Trophoblast cell (in vitro differentiated cells and primary cell): ENCODE measurements around the gene ELAVL3.

ENCODE experiments used
- DNase-seq, 2 donors: peaks; one replicate each; pipeline ENCODE4 v3.0.0-alpha.2; 2016
- H2AFZ ChIP-seq: 2 replicates; pipeline ENCODE4 v1.6.1; 2013; ENCODE audit warnings: low read length, moderate library complexity, mild to moderate bottlenecking; ENCODE audit not compliant: insufficient read depth, poor library complexity
- H2AK5ac ChIP-seq: 2 replicates; pipeline ENCODE4 v1.6.1; 2013; ENCODE audit warnings: mild to moderate bottlenecking, low read length
- H2BK120ac ChIP-seq: 2 replicates; pipeline ENCODE4 v1.6.1; 2013; ENCODE audit warnings: low read length, mild to moderate bottlenecking, moderate library complexity; ENCODE audit not compliant: insufficient read depth, poor library complexity
- H2BK12ac ChIP-seq: 2 replicates; pipeline ENCODE4 v1.6.1; 2013; ENCODE audit warnings: mild to moderate bottlenecking, low read length, moderate library complexity
- H2BK5ac ChIP-seq: 2 replicates; pipeline ENCODE4 v1.6.1; 2013; ENCODE audit warnings: low read length, low read depth, moderate library complexity, mild to moderate bottlenecking; ENCODE audit not compliant: poor library complexity
- H3K14ac ChIP-seq: 2 replicates; pipeline ENCODE4 v1.6.1; 2013; ENCODE audit warnings: mild to moderate bottlenecking, low read length
- H3K18ac ChIP-seq: 2 replicates; pipeline ENCODE4 v1.6.1; 2013; ENCODE audit warnings: mild to moderate bottlenecking, low read length
- H3K23ac ChIP-seq: 2 replicates; pipeline ENCODE4 v1.6.1; 2013; ENCODE audit warnings: low read length
- H3K27ac ChIP-seq: 2 replicates; pipeline ENCODE4 v1.5.1; 2013; ENCODE audit warnings: low read depth, mild to moderate bottlenecking, inconsistent platforms, low read length, moderate library complexity
- H3K27me3 ChIP-seq: 2 replicates; pipeline ENCODE4 v1.6.1; 2013; ENCODE audit warnings: inconsistent platforms, mild to moderate bottlenecking, low read length, moderate library complexity; ENCODE audit not compliant: insufficient read depth
- H3K36me3 ChIP-seq, 2 experiments: 1 replicate in 1 of 2; 2 replicates in 1 of 2; pipeline ENCODE4 v1.6.1; 2013; ENCODE audit warnings: low read length in 2 of 2, mild to moderate bottlenecking in 2 of 2, moderate library complexity in 1 of 2; ENCODE audit not compliant: insufficient read depth in 2 of 2, control insufficient read depth in 1 of 2
- H3K4ac ChIP-seq: 2 replicates; pipeline ENCODE4 v1.6.1; 2013; ENCODE audit warnings: low read depth, mild to moderate bottlenecking, low read length, moderate library complexity
- H3K4me1 ChIP-seq, 2 experiments: 1 replicate in 1 of 2; 2 replicates in 1 of 2; pipeline ENCODE4 v1.6.1; 2013; ENCODE audit warnings: low read length in 2 of 2, mild to moderate bottlenecking in 2 of 2, moderate library complexity in 1 of 2; ENCODE audit not compliant: insufficient read depth in 2 of 2, control insufficient read depth in 1 of 2
- H3K4me2 ChIP-seq: 2 replicates; pipeline ENCODE4 v1.6.1; 2013; ENCODE audit warnings: inconsistent platforms, mild to moderate bottlenecking, low read length, moderate library complexity
- H3K4me3 ChIP-seq: 2 replicates; pipeline ENCODE4 v1.5.1; 2013; ENCODE audit warnings: mild to moderate bottlenecking, low read depth, low read length, inconsistent platforms
- H3K79me1 ChIP-seq: one replicate; pipeline ENCODE4 v1.6.1; 2013; ENCODE audit warnings: low read length
- H3K79me2 ChIP-seq: 2 replicates; pipeline ENCODE4 v1.6.1; 2013; ENCODE audit warnings: low read length, mild to moderate bottlenecking; ENCODE audit not compliant: control insufficient read depth, insufficient read depth, poor library complexity
- H3K9ac ChIP-seq: 2 replicates; pipeline ENCODE4 v1.6.1; 2013; ENCODE audit warnings: mild to moderate bottlenecking, low read length
- H3K9me3 ChIP-seq: 2 replicates; pipeline ENCODE4 v1.6.1; 2013; ENCODE audit warnings: low read depth, mild to moderate bottlenecking, control low read depth, inconsistent platforms, low read length; ENCODE audit not compliant: insufficient read depth
- H4K12ac ChIP-seq: 2 replicates; pipeline ENCODE4 v1.6.1; 2013; ENCODE audit warnings: low read depth, mild to moderate bottlenecking, low read length, moderate library complexity
- H4K8ac ChIP-seq: 2 replicates; pipeline ENCODE4 v1.6.1; 2013; ENCODE audit warnings: low read depth, mild to moderate bottlenecking, low read length, moderate library complexity
- H4K91ac ChIP-seq: one replicate; pipeline ENCODE4 v1.6.1; 2013; ENCODE audit warnings: low read depth, mild to moderate bottlenecking, low read length, moderate library complexity
- WGBS: extraction: QIAGEN DNeasy Blood & Tissue Kit; methylation state at CpG from one replicate; pipeline ENCODE4 v1.1.7; 2013; ENCODE audit warnings: missing lambda C conversion rate; ENCODE audit not compliant: insufficient read length, insufficient coverage; ENCODE audit errors: extremely low coverage; 5-methylcytosine and 5-hydroxymethylcytosine counted together

The ELAVL3 gene

DNA sequence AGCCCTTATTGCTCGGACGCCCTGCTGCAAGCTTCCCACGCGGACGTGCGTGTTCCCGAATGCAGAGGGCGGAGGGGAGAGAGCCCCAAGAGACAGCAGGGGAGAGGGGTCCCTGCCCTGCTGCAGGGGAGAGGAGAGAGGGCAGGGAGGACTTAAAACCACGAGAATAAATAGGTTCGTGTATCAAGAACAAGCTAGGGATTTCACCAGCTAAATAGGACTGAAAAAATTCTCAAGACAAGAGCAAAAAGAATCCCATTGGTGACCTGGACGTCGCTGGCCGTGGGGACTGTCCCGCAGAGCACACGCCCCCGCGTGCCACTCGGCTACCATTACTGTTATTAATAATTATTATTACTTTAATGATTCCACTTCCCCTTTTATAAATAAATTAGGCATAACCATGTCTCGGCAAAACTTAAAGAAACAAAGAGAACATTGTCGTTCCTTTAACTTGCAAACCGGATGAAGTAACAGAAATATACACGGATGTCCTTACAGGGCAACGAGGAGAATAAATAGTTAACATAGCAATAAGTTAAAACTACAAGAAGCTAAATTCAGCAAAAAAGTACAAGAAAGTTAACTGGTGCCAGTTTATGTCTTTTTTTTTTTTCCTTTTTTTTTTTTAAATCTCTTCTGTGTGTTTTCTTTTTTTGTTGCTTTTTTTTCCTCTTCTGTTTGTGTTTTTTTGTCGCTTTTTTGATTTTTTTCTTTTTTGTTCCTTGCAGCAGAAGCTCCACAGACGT, 28.8 kb downstream of the ELAVL3 start:
- peaks cover 30 to 34% of the 10 kb centered on the region in 2 experiments for H3K36me3 ChIP-seq
- no peak overlapping the region for H3K4me2 ChIP-seq
- no peak overlapping the region for H4K91ac ChIP-seq
- H3K4me1 ChIP-seq: no peaks in the 10 kb centered on the region
- no peak overlapping the region for H2AFZ ChIP-seq
- no peak overlapping the region for H3K23ac ChIP-seq
- no peaks in the 10 kb centered on the region for H3K79me2 ChIP-seq
- no peak overlapping the region for H4K12ac ChIP-seq
- no peaks in the 10 kb centered on the region for H3K9me3 ChIP-seq
- no peak overlapping the region for H2AK5ac ChIP-seq
- H4K8ac ChIP-seq: no peak overlapping the region
- H2BK5ac ChIP-seq: no peak overlapping the region
- H3K79me1 ChIP-seq: no peaks in the 10 kb centered on the region
- no peak overlapping the region for H3K4ac ChIP-seq
- H2BK120ac ChIP-seq: no peak overlapping the region
- no CpG with 5 or more reads among the region's 25 CpGs for WGBS
- no peak overlapping the region for H3K27ac ChIP-seq
- H2BK12ac ChIP-seq: no peak overlapping the region
- no peaks in the 10 kb centered on the region for H3K27me3 ChIP-seq
- no peak overlapping the region for H3K14ac ChIP-seq
- no peak overlapping the region for H3K4me3 ChIP-seq
- no peak overlapping the region for H3K18ac ChIP-seq
- H3K9ac ChIP-seq: no peak overlapping the region
- no peak for DNase-seq

DNA sequence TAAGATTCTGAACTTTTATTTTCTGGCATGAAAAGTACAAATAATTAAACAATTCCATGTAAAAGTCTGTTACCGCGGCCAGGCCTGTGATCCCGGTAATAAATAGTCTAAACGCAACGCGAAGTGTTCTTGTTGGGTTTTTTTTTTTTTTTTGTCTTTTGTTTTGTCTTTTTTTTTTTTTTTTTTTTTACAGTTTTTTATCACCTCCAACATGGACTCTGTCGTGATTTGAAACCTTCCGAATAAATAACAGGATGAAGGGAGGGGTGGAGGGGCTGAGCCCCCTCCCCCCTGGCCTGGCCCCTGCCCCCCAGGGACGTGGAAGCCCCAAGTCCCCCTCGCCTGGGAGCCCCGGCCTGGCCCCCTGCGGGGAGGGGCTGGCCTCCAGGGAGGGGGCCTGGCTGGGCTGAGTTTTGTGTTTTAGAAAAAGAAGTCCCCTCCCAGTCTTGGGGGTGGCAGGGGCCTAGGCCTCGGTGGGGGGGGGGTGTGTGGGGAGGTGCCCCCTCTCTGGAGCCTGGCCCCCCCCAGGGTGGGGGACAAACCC, 29.4 kb downstream of the ELAVL3 start:
- DNase-seq: no peak

GRCh38 chr19:11450570-11451326, 30.1 kb downstream of the ELAVL3 start:
- H2BK5ac ChIP-seq: no peak overlapping the region
- H2AFZ ChIP-seq: no peak overlapping the region
- no peak overlapping the region for H3K23ac ChIP-seq
- no peak overlapping the region for H4K8ac ChIP-seq
- H4K91ac ChIP-seq: no peak overlapping the region
- H3K14ac ChIP-seq: no peak overlapping the region
- no peak overlapping the region for H4K12ac ChIP-seq
- DNase-seq: no peak
- H3K9ac ChIP-seq: no peak overlapping the region
- no peaks in the 10 kb centered on the region for H3K27me3 ChIP-seq
- H3K9me3 ChIP-seq: no peaks in the 10 kb centered on the region
- no peak overlapping the region for H2BK12ac ChIP-seq
- no peak overlapping the region for H3K4me2 ChIP-seq
- H3K4ac ChIP-seq: no peak overlapping the region
- no peaks in the 10 kb centered on the region for H3K79me1 ChIP-seq
- H3K27ac ChIP-seq: no peak overlapping the region
- H3K79me2 ChIP-seq: no peaks in the 10 kb centered on the region
- peaks cover 41 to 43% of the 10 kb centered on the region in 2 experiments for H3K36me3 ChIP-seq
- H3K4me3 ChIP-seq: no peak overlapping the region
- H3K18ac ChIP-seq: no peak overlapping the region
- no peak overlapping the region for H2AK5ac ChIP-seq
- H2BK120ac ChIP-seq: no peak overlapping the region
- no CpG with 5 or more reads among the region's 21 CpGs for WGBS
- H3K4me1 ChIP-seq: no peaks in the 10 kb centered on the region

More for the DNA sequence above, 29.4 kb downstream of the ELAVL3 start:
- Histone ChIP-seq H3K14ac (no peak overlapping the region), H3K4me1 (no peaks in the 10 kb centered on the region), H3K9me3 (no peaks in the 10 kb centered on the region), H2BK5ac (no peak overlapping the region), H3K4me2 (no peak overlapping the region), H4K91ac (no peak overlapping the region), H3K27ac (no peak overlapping the region), H2BK12ac (no peak overlapping the region), H3K4me3 (no peak overlapping the region), H3K23ac (no peak overlapping the region), H3K4ac (no peak overlapping the region), H4K8ac (no peak overlapping the region), H2AFZ (no peak overlapping the region), H3K36me3 (peaks cover 35 to 38% of the 10 kb centered on the region in 2 experiments), H4K12ac (no peak overlapping the region), H2AK5ac (no peak overlapping the region), H3K18ac (no peak overlapping the region), H3K9ac (no peak overlapping the region), H2BK120ac (no peak overlapping the region), H3K79me1 (no peaks in the 10 kb centered on the region), H3K79me2 (no peaks in the 10 kb centered on the region), H3K27me3 (no peaks in the 10 kb centered on the region)
- WGBS: no CpG with 5 or more reads among the region's 13 CpGs

- Histone ChIP-seq H3K79me2 (no peaks in the 10 kb centered on the region), H3K4ac (no peak overlapping the region), H3K27me3 (no peaks in the 10 kb centered on the region), H3K4me1 (no peaks in the 10 kb centered on the region), H3K4me3 (no peak overlapping the region), H4K12ac (no peak overlapping the region), H2AK5ac (no peak overlapping the region), H3K18ac (no peak overlapping the region), H3K9me3 (no peaks in the 10 kb centered on the region), H3K4me2 (no peak overlapping the region), H2BK5ac (no peak overlapping the region), H3K14ac (no peak overlapping the region), H3K36me3 (peaks cover 58 to 60% of the 10 kb centered on the region in 2 experiments), H3K27ac (no peak overlapping the region), H3K9ac (no peak overlapping the region), H3K23ac (no peak overlapping the region), H4K91ac (no peak overlapping the region), H2AFZ (no peak overlapping the region), H3K79me1 (no peaks in the 10 kb centered on the region), H2BK120ac (no peak overlapping the region), H4K8ac (no peak overlapping the region), H2BK12ac (no peak overlapping the region)
- no CpG with 5 or more reads among the region's 31 CpGs for WGBS
- no peak for DNase-seq
Observed at GRCh38 chr19:11448923-11449554, 31.8 kb downstream of the ELAVL3 start.
